Measurements from ENCODE around the gene VTI1A. TPM values are rescaled to one million over a fixed set of nuclear protein-coding genes. Genes with fewer than 3 reads are reported as not detected.

Gene VTI1A
- total and polyA plus RNA-seq, 2 of the 4 experiments (the other 2 are of a cell fraction), result 9.7 to 24.9 TPM

DNA sequence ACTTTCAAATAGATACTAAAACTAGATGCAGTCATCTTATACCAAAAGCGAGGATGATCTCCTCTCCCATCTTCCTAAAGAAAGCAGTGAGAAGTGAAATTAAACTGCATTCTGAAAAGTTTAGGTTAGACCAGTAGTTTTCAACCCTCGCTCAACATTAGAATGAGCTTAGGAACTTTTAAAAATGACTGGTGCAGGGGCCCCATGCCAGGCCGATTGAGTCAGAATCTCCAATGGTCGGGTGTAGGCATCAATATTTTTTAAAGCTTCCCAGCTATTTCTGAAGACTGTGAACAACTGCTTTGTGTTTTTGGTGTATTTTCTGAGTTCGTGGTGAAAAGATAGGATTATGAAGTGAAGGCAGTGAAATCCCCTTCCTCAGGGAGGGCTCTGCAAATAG lies 146.0 kb downstream of the VTI1A start:
- H2BK15ac ChIP-seq (ENCODE audit: low read depth, low read length), result no peak overlapping the region
- no peak overlapping the region for H2BK20ac ChIP-seq (ENCODE audit: low read depth, low read length)
- H4K20me1 ChIP-seq (ENCODE audit: insufficient read depth, low read length), result no peaks in the 10 kb centered on the region
- 0 out of 4 replicates have a peak, but pooled peaks cover 0 to 3% of the 10 kb centered on the region in 2 experiments for H3K79me1 ChIP-seq (ENCODE audit: low read depth in 1 of 2, low read length in 2 of 2)
- dilution Hi-C loops (cut with HindIII; ENCODE audit: low sequenced_read_pairs, unreplicated experiment), result no loop called here
- H3K9ac ChIP-seq (ENCODE audit: low read depth, low read length), result no peak overlapping the region
- H4K91ac ChIP-seq (ENCODE audit: insufficient read depth, low read depth, low read length), result no peak overlapping the region
- no peak overlapping the region for H3K4me3 ChIP-seq (ENCODE audit: insufficient read depth, low read depth, low read length)
- no peak overlapping the region for H2AK9ac ChIP-seq (replicated peaks; ENCODE audit: low read depth, low read length, poor library complexity)
- no peak overlapping the region for H3K4me2 ChIP-seq (ENCODE audit: low read depth, low read length)
- H3K56ac ChIP-seq (ENCODE audit: extremely low read depth, insufficient read depth, low read length), result no peak overlapping the region
- TF ChIP-seq FOS (IDR thresholded peaks at IDR 0.05; ENCODE audit: low read depth, low read length) (no peak), RCOR1 (IDR thresholded peaks at IDR 0.05; ENCODE audit: insufficient replicate concordance, low read length) (no peak), POLR2A (IDR thresholded peaks at IDR 0.05; ENCODE audit: low read depth, low read length) (no peak), NFE2L2 (IDR thresholded peaks at IDR 0.05; ENCODE audit: low read depth, low read length) (no peak), RFX5 (IDR thresholded peaks at IDR 0.05; ENCODE audit: low read depth, low read length) (no peak), MXI1 (IDR thresholded peaks at IDR 0.05; ENCODE audit: borderline replicate concordance, low read depth, low read length) (no peak), CHD1 (IDR thresholded peaks at IDR 0.05; ENCODE audit: low read depth, low read length) (no peak), RAD21 (IDR thresholded peaks at IDR 0.05; ENCODE audit: low read length) (no peak), CEBPB (IDR thresholded peaks at IDR 0.05; ENCODE audit: low read depth, low read length) (no peak), BHLHE40 (IDR thresholded peaks at IDR 0.05; ENCODE audit: low read depth, low read length) (no peak), MAFK (IDR thresholded peaks at IDR 0.05; ENCODE audit: low read depth, low read length) (no peak), MAZ (IDR thresholded peaks at IDR 0.05; ENCODE audit: borderline replicate concordance, low read depth, low read length) (no peak)
- TF ChIP-seq, protein P1, sequence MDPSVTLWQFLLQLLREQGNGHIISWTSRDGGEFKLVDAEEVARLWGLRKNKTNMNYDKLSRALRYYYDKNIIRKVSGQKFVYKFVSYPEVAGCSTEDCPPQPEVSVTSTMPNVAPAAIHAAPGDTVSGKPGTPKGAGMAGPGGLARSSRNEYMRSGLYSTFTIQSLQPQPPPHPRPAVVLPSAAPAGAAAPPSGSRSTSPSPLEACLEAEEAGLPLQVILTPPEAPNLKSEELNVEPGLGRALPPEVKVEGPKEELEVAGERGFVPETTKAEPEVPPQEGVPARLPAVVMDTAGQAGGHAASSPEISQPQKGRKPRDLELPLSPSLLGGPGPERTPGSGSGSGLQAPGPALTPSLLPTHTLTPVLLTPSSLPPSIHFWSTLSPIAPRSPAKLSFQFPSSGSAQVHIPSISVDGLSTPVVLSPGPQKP (IDR thresholded peaks at IDR 0.05; ENCODE audit: borderline replicate concordance, low read depth, low read length), result no peak
- TF ChIP-seq, protein P2, sequence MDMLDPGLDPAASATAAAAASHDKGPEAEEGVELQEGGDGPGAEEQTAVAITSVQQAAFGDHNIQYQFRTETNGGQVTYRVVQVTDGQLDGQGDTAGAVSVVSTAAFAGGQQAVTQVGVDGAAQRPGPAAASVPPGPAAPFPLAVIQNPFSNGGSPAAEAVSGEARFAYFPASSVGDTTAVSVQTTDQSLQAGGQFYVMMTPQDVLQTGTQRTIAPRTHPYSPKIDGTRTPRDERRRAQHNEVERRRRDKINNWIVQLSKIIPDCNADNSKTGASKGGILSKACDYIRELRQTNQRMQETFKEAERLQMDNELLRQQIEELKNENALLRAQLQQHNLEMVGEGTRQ (IDR thresholded peaks at IDR 0.05; ENCODE audit: low read depth, low read length), result no peak
- TF ChIP-seq, protein P3, sequence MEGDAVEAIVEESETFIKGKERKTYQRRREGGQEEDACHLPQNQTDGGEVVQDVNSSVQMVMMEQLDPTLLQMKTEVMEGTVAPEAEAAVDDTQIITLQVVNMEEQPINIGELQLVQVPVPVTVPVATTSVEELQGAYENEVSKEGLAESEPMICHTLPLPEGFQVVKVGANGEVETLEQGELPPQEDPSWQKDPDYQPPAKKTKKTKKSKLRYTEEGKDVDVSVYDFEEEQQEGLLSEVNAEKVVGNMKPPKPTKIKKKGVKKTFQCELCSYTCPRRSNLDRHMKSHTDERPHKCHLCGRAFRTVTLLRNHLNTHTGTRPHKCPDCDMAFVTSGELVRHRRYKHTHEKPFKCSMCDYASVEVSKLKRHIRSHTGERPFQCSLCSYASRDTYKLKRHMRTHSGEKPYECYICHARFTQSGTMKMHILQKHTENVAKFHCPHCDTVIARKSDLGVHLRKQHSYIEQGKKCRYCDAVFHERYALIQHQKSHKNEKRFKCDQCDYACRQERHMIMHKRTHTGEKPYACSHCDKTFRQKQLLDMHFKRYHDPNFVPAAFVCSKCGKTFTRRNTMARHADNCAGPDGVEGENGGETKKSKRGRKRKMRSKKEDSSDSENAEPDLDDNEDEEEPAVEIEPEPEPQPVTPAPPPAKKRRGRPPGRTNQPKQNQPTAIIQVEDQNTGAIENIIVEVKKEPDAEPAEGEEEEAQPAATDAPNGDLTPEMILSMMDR (conservative IDR thresholded peaks at IDR 0.05; ENCODE audit: low read depth, low read length), result no peak
- H3K36me3 ChIP-seq (ENCODE audit: control insufficient read depth, insufficient read depth, low read length), result no peaks in the 10 kb centered on the region
- H3K4me1 ChIP-seq (ENCODE audit: control insufficient read depth, insufficient read depth, low read length), result peaks cover 3% of the 10 kb centered on the region; the same call in 1 of the 2 replicates
- H2BK120ac ChIP-seq (ENCODE audit: low read depth, low read length), result no peak overlapping the region
- H3K27me3 ChIP-seq (ENCODE audit: control insufficient read depth, insufficient read depth, low read length), result no peaks in the 10 kb centered on the region
- H3K4ac ChIP-seq (ENCODE audit: low read depth, low read length), result no peak overlapping the region
- WGBS, 2 experiments (ENCODE audit: extremely low coverage in 2 of 2, insufficient read length in 1 of 2), result no CpG with 5 or more reads among the region's 5 CpGs
- no peak overlapping the region for H3K18ac ChIP-seq (ENCODE audit: low read depth, low read length)
- no peak overlapping the region for H3K27ac ChIP-seq (ENCODE audit: insufficient read depth, low read length)
- no peak overlapping the region for H4K8ac ChIP-seq (ENCODE audit: low read depth in 2 of 2, low read length in 2 of 2)
- DNase-seq, result no peak
- in situ Hi-C loops (cut with MboI; ENCODE audit: low sequenced_read_pairs), result no loop called here
- no peak overlapping the region for H2BK5ac ChIP-seq (ENCODE audit: low read depth, low read length, poor library complexity, severe bottlenecking)
- POLR2A ChIA-PET (ENCODE audit: unreplicated experiment), result no interaction called here
- intact Hi-C loops (cut with micrococcal nuclease), result no loop called here
- CTCF ChIA-PET, result interaction anchor here (1.1 kb wide), 1 partner anchor 10 kb away, joined by 3 read pairs; no protein-coding TSS in a partner anchor
- H4K5ac ChIP-seq (ENCODE audit: low read depth, low read length), result no peak overlapping the region
- ATAC-seq (ENCODE audit: low read depth), result no peak
- no peaks in the 10 kb centered on the region for H3K9me3 ChIP-seq (ENCODE audit: control insufficient read depth, insufficient read depth, low read length)
- H3K23ac ChIP-seq (ENCODE audit: low read depth, low read length), result no peak overlapping the region
- 0 out of 2 replicates have a peak, but pooled peaks cover 4% of the 10 kb centered on the region for H3K9me1 ChIP-seq (ENCODE audit: insufficient read depth, low read length)
- no peak overlapping the region for H2AFZ ChIP-seq (replicated peaks; ENCODE audit: low read length, poor library complexity)
- H3K14ac ChIP-seq (replicated peaks; ENCODE audit: low read depth, low read length), result no peak overlapping the region
- BruUV-seq (replicated peaks), result no TSS peak
- no peak overlapping the region for H2AK5ac ChIP-seq (ENCODE audit: low read depth, low read length)

Measured in IMR-90 (cell line).